Neural cell (in vitro differentiated cells): ENCODE data around the gene SIGLEC1. TPM values are rescaled to one million over a fixed set of nuclear protein-coding genes. Genes with fewer than 3 reads are reported as not detected.

Experiments
- H2AFZ ChIP-seq: fragments of 200-600, 300-800 bp; sonication (generic), shearing (Covaris generic); 2 replicates; pipeline ENCODE4 v1.6.0; 2014; ENCODE audit warnings: low read depth, mild to moderate bottlenecking, antibody characterized with exemption, low read length, moderate library complexity
- H3F3A ChIP-seq: fragments of 200-600 bp; shearing (Covaris generic); 2 replicates; pipeline ENCODE4 v1.6.1; 2016; ENCODE audit warnings: mild to moderate bottlenecking, moderate library complexity, mixed read lengths, antibody characterized with exemption, low read length; ENCODE audit not compliant: insufficient read depth, poor library complexity, severe bottlenecking
- H3K27ac ChIP-seq: fragments of 200-600, 300-800 bp; sonication (generic), shearing (Covaris generic); 2 replicates; pipeline ENCODE4 v1.5.1; 2014; ENCODE audit warnings: mild to moderate bottlenecking, low read length, moderate library complexity
- H3K27me3 ChIP-seq: fragments of 300-800, 200-600 bp; sonication (generic), shearing (Covaris generic); 2 replicates; pipeline ENCODE4 v1.6.0; 2014; ENCODE audit warnings: mild to moderate bottlenecking, low read depth, low read length, moderate library complexity; ENCODE audit not compliant: insufficient read depth
- H3K36me3 ChIP-seq: fragments of 300-800, 200-600 bp; sonication (generic), shearing (Covaris generic); 2 replicates; pipeline ENCODE4 v1.5.1; 2014; ENCODE audit warnings: mild to moderate bottlenecking, antibody characterized with exemption, low read length, moderate library complexity; ENCODE audit not compliant: insufficient read depth
- H3K4me2 ChIP-seq: fragments of 300-800, 200-600 bp; sonication (generic), shearing (Covaris generic); 2 replicates; pipeline ENCODE4 v1.6.0; 2014; ENCODE audit warnings: mild to moderate bottlenecking, low read length
- H3K4me3 ChIP-seq: fragments of 300-800, 200-600 bp; sonication (generic), shearing (Covaris generic); 2 replicates; pipeline ENCODE4 v1.5.1; 2014; ENCODE audit warnings: mild to moderate bottlenecking, low read length, moderate library complexity
- H3K79me2 ChIP-seq: fragments of 200-600 bp; shearing (Covaris generic); replicated peaks from 2 replicates; pipeline ENCODE4 v1.6.0; 2014; ENCODE audit warnings: mild to moderate bottlenecking, low read length, moderate library complexity; ENCODE audit not compliant: insufficient read depth
- H3K9ac ChIP-seq: fragments of 300-800, 200-600 bp; sonication (generic), shearing (Covaris generic); 2 replicates; pipeline ENCODE4 v1.6.1; 2016; ENCODE audit warnings: mild to moderate bottlenecking, low read length, mixed read lengths
- H3K9me2 ChIP-seq: fragments of 200-600 bp; shearing (Covaris generic); 2 replicates; pipeline ENCODE4 v1.6.1; 2016; ENCODE audit warnings: mild to moderate bottlenecking, low read length, mixed read lengths; ENCODE audit not compliant: insufficient read depth
- H3K9me3 ChIP-seq: fragments of 200-600, 300-800 bp; sonication (generic), shearing (Covaris generic); 2 replicates; pipeline ENCODE4 v1.6.1; 2016; ENCODE audit warnings: mild to moderate bottlenecking, mixed run types, low read length, moderate library complexity, mixed read lengths
- H4K20me1 ChIP-seq: fragments of 200-600 bp; shearing (Covaris generic); 2 replicates; pipeline ENCODE4 v1.6.1; 2016; ENCODE audit warnings: mild to moderate bottlenecking, mixed run types; ENCODE audit not compliant: insufficient read depth
- CTCF ChIP-seq: fragments of 450-650 bp; IDR thresholded peaks from 2 replicates; pipeline ENCODE4 v1.5.1; 2014; ENCODE audit warnings: antibody characterized with exemption, mild to moderate bottlenecking, moderate library complexity; ENCODE audit not compliant: poor library complexity, severe bottlenecking
- EP300 ChIP-seq: fragments of 450-650 bp; conservative IDR thresholded peaks from 2 replicates; pipeline ENCODE4 v1.6.1; 2014; ENCODE audit warnings: antibody characterized with exemption, mild to moderate bottlenecking, moderate library complexity; ENCODE audit not compliant: poor library complexity, severe bottlenecking
- EZH2 ChIP-seq: fragments of 200-600, 300-800 bp; shearing (Covaris generic), sonication (generic); IDR thresholded peaks from 2 replicates; pipeline ENCODE4 v1.6.1; 2014; ENCODE audit warnings: antibody characterized with exemption, low read length, borderline replicate concordance, mild to moderate bottlenecking; ENCODE audit not compliant: insufficient read depth, poor library complexity, severe bottlenecking
- MXI1 ChIP-seq: fragments of 450-650 bp; conservative IDR thresholded peaks from 2 replicates; pipeline ENCODE4 v1.6.1; 2014; ENCODE audit warnings: antibody characterized with exemption, mild to moderate bottlenecking; ENCODE audit not compliant: poor library complexity, severe bottlenecking
- POLR2AphosphoS5 ChIP-seq: IDR thresholded peaks from 2 replicates; pipeline ENCODE4 v1.6.1; 2012
- RAD21 ChIP-seq: fragments of 450-650 bp; conservative IDR thresholded peaks from 2 replicates; pipeline ENCODE4 v1.6.1; 2014; ENCODE audit warnings: antibody characterized with exemption, mild to moderate bottlenecking, moderate library complexity
- REST ChIP-seq: IDR thresholded peaks from 2 replicates; pipeline ENCODE4 v1.6.1; 2012; ENCODE audit warnings: borderline replicate concordance
- SMC3 ChIP-seq: fragments of 450-650 bp; conservative IDR thresholded peaks from 2 replicates; pipeline ENCODE4 v1.6.1; 2014; ENCODE audit warnings: antibody characterized with exemption, mild to moderate bottlenecking, moderate library complexity; ENCODE audit not compliant: poor library complexity
- TAF1 ChIP-seq: IDR thresholded peaks from 2 replicates; pipeline ENCODE4 v1.6.1; 2012; ENCODE audit warnings: low read depth
- polyA plus RNA-seq: library from polyadenylated mRNA; depleted of rRNA; stranded (reverse); fragments of >200 nt; gene quantifications from 2 replicates; pipeline ENCODE4 v1.2.3, GENCODE V29; 2014

SIGLEC1 gene
- polyA plus RNA-seq, 1 donor from 2014 or later, result 0.12 TPM

- Histone ChIP-seq H3K9ac (no peak overlapping the region), H3K36me3 (no peaks in the 10 kb centered on the region), H3K9me3 (no peaks in the 10 kb centered on the region), H3K4me3 (no peak overlapping the region), H3F3A (no peaks in the 10 kb centered on the region), H4K20me1 (no peaks in the 10 kb centered on the region), H2AFZ (no peak overlapping the region), H3K4me2 (no peak overlapping the region), H3K27ac (no peak overlapping the region), H3K79me2 (no peaks in the 10 kb centered on the region), H3K9me2 (no peaks in the 10 kb centered on the region), H3K27me3 (no peaks in the 10 kb centered on the region)
- TF ChIP-seq MXI1 (no peak), TAF1 (no peak), RAD21 (no peak), CTCF (no peak), POLR2AphosphoS5 (no peak), SMC3 (no peak), EP300 (no peak), EZH2 (no peak), REST (no peak)
Observed at GRCh38 chr20:3694864-3695263, 17.5 kb downstream of the SIGLEC1 start.

GRCh38 chr20:3693376-3693775 lies 19.0 kb downstream of the SIGLEC1 start:
- Histone ChIP-seq H3F3A (no peaks in the 10 kb centered on the region), H3K9me2 (no peaks in the 10 kb centered on the region), H3K27me3 (no peaks in the 10 kb centered on the region), H4K20me1 (no peaks in the 10 kb centered on the region), H3K27ac (no peak overlapping the region), H3K9me3 (no peaks in the 10 kb centered on the region), H3K9ac (no peak overlapping the region), H3K79me2 (no peaks in the 10 kb centered on the region), H3K4me2 (no peak overlapping the region), H3K4me3 (no peak overlapping the region), H2AFZ (no peak overlapping the region), H3K36me3 (no peaks in the 10 kb centered on the region)
- TF ChIP-seq EZH2, result no peak
- TF ChIP-seq MXI1, result no peak
- TF ChIP-seq CTCF, result no peak
- no peak for TF ChIP-seq TAF1
- no peak for TF ChIP-seq RAD21
- no peak for TF ChIP-seq POLR2AphosphoS5
- no peak for TF ChIP-seq SMC3
- no peak for TF ChIP-seq EP300
- no peak for TF ChIP-seq REST
